G401.6 (cell line): ENCODE measurements around the gene ADAMTS17.

Experiments
- FAIRE-seq: peaks from 2 replicates; lab custom pipeline; 2012; peaks lifted over from hg19 to GRCh38; lab: Jason Lieb, UNC

Gene ADAMTS17

DNA sequence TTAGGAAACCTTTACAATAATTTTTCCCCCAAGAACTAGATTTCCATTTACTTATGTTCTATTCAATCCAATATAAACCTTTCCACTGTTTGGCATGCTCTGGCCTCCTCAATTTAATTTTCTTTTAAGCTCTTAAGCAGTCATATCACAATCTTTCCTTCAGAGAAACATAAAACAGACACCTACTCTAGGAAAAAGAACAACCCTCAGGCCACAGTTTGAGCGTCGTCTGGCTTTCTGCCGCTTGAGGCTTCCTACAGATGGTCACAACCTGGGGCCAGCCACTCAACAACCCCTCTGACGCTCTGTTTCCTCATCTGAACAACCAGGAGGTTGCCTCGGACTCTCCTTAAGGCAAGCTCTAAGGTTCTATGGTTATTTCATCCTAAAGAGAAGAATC, 143.3 kb downstream of the ADAMTS17 start:
- no peak for FAIRE-seq

DNA sequence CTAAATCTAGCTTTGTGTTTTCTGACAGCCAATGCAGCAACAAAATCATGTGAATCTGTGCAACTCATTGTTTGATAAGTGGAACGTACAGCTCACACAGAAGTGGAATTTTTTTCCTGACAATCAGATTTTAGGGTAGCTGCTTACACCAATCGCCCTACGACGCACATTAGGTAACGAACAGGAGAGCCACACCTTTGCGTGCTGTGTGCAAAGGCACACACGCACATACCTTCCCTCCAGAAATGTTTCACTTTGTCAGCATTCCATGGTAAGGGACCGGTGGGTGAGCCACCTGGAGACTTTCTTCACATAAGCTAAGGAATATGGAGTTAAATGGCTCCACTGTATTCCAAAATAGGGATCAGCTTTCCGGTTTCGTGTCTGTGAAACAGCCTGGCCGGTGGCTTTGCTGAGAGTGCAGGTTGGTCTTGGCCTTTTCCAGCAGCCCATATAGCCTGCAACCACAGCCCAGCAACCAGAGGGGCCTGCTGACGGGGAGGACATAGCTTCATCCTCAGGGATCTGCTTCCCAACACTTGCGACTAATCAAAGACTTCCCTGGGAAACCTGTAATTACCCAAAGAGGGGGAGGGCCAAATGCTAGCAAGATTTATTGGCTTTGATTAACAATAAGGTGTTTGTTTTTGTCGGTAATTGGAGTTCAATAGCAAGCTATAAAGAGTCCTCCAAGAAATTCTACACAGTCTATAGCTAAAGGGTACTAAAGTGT, 145.3 kb downstream of the ADAMTS17 start:
- FAIRE-seq = no peak

GRCh38 chr15:100194996-100195395, 146.8 kb downstream of the ADAMTS17 start:
- FAIRE-seq = no peak

GRCh38 chr15:100193277-100193860, 148.4 kb downstream of the ADAMTS17 start:
- FAIRE-seq = no peak

- FAIRE-seq = no peak
Observed at GRCh38 chr15:100192097-100193080, 149.4 kb downstream of the ADAMTS17 start.

DNA sequence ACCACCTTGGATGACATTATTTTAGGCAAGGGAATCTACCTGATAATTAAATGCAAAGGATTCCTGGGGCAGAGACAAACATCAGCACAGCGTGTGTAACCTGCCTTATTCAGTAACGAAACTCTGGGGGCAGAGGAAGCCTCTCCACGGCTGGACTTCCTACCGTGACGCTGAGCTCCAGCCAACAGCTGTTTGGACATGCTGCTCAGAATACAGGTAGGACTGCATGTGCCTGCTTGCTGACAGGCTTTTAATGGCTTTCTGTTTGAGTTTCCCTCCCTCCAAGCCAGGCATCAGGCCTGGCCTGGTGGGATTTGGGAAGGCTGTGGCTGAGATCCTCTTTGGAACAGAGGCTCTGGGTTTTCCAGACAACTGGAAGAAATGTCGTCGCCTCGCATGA, 150.6 kb downstream of the ADAMTS17 start:
- no peak for FAIRE-seq

- FAIRE-seq = no peak
Observed at GRCh38 chr15:100190675-100191074, 151.1 kb downstream of the ADAMTS17 start.

DNA sequence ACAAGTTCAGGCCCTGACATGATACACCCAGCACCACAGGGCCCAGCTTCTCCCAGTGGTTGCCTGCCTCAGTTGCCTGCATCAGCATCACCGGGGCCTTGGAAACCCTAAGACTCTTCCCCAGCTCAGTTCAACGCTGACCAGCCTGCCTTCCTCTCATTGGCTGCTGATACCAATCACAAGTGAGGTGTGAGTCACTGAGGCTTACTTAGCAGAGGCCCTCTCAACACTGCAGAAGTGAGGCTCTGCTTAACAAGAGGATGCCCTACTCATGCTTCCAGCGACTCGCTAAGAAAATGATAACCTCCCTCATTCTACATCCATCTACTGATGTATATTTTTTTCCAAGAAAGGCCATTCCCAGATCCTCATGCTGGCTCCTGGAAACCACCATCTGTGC, 151.9 kb downstream of the ADAMTS17 start:
- FAIRE-seq = no peak

GRCh38 chr15:100189319-100189718, 152.5 kb downstream of the ADAMTS17 start:
- no peak for FAIRE-seq

- FAIRE-seq = no peak
Observed at GRCh38 chr15:100187677-100188076, 154.1 kb downstream of the ADAMTS17 start.

DNA sequence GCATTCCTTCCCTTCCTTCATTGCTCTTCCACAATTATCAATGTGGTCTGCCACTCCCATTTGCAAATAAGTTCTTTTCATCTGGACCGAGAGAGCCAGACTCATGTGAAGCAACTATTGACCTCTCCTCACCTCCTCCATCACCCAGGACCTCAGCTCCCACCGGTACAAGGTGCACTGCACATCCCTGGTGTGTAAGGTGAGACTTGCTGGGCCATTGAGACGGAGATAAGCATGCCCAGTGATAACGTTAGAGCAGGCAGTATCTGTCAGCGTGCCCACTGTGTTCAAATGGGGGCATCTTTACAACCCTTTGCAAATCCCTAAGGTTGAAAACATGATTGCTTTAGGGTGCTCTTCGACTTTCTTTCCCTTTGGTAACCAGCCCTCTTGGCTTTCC, 154.8 kb downstream of the ADAMTS17 start:
- no peak for FAIRE-seq

GRCh38 chr15:100186366-100186765, 155.4 kb downstream of the ADAMTS17 start:
- FAIRE-seq = no peak

- FAIRE-seq = no peak
Observed at GRCh38 chr15:100183921-100184495, 157.8 kb downstream of the ADAMTS17 start.

DNA sequence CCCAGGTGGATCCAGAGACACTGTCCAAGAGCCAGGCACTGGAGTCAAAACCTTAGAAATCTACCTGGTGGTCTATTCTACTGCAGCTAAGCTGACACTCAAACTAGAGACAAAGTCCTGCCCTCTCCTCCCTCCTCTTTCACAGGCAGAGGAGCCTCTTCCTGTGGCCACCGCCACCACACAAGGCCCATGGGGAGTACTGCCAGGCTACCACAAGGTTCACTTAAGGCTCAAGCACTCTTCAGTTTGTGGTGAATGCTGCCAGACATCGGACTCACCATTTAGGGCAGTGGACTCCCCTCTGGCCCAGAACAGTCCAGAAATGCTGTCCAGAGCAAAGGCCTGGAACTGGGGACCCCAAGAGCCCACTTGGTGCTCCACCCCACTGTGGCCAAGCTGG, 160.9 kb downstream of the ADAMTS17 start:
- FAIRE-seq = no peak

DNA sequence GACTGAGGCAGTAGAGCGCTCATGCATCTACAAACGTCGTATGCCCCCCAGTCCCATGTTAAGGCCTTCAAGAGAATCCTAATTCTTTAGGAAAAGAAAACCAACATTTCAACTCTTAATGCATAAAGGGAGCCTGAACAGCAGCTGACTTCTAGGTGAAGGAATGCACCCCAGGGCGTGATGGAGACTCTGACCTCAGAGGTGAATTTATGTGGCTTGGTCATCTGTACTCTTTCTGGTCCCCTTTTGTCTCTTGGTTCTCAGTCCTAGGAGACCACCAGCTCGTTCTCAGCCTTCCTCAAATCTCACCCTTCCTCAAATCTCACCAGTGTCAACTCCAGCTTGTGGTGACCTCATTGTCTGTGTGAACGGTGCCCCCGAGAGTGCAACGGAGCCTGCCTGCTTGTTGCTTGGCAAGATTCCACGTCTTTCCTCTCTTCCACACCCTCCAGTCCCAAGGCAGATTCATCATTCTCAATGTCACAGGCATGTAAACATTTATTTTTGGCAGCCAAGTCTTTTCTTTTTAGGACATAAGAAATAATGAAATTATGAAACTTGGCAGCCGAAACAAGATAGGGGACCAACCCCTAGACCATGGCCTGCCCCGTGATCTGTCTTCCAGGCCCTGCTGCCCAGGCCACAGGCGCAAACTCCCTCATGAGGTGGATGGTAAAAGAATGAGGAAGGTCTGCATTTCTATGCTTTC, 166.2 kb downstream of the ADAMTS17 start:
- no peak for FAIRE-seq

DNA sequence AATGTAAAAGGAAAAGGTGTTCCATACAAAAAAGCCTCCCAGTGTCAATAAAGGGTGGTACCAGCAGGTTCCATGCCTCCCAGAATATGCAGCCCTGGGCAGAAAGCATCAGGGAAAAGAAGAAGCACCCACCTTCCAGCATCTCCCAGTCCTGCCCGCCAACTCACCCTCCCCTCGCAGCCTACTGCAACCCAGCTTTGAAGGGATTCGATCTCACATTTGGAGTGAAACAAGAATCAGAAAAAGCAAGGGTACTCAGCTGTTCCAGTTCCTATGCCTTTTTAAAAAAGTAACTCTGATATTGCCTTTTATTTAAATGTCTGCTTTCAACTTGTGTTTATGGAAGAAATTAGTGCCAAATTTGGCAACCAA, 166.9 kb downstream of the ADAMTS17 start:
- FAIRE-seq = no peak

GRCh38 chr15:100174159-100174903, 167.4 kb downstream of the ADAMTS17 start:
- FAIRE-seq = no peak

DNA sequence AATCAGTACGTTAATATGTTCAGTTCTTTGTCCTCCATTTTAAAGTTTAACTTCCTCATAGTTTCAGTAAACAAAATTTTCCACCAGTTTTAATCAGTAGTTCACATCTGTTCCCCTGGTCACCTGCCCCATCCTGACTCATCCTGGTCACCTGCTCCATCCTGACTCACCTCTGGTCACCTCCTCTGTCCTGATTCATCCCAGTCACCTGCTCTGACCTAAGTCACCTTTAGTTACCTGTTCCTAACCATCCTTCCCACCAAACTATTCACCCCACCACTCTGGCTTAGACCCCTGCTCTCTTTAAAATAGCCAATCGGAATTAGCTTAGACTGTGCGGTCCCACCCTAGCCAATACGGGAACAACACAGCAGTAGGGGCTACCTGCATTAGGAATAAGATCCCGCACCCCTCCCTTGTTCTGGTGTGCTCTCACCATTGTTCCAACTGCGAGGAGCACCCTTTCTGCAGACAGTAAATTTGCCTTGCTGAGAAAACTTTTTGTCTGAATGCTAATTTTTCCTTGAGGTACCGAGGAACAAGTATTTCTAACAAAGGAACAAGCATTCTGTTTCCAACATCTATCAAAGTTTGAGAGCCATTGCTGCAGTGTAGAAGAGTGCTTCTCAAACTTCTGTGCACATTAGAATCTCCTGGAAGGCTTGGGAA, 169.3 kb downstream of the ADAMTS17 start:
- FAIRE-seq = no peak

DNA sequence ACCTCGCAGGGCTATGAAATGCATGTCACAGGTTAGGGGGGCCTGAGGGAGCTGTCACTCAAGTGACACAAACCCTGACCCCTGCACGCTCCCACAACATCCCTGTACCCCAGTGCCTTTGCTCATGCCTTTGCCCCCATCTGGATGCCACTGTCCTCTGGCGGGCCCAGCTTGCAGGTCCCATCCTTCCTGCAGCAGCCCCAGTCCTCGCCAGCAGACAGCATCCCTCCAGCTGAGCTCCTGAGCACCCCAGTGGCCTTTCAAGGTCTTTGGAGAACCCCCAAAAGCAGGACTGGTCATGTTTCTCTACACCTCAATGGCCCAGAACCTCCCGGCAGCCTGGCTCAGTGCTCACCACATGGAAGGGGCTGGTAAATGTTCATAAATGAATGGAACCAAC, 170.4 kb downstream of the ADAMTS17 start:
- no peak for FAIRE-seq

DNA sequence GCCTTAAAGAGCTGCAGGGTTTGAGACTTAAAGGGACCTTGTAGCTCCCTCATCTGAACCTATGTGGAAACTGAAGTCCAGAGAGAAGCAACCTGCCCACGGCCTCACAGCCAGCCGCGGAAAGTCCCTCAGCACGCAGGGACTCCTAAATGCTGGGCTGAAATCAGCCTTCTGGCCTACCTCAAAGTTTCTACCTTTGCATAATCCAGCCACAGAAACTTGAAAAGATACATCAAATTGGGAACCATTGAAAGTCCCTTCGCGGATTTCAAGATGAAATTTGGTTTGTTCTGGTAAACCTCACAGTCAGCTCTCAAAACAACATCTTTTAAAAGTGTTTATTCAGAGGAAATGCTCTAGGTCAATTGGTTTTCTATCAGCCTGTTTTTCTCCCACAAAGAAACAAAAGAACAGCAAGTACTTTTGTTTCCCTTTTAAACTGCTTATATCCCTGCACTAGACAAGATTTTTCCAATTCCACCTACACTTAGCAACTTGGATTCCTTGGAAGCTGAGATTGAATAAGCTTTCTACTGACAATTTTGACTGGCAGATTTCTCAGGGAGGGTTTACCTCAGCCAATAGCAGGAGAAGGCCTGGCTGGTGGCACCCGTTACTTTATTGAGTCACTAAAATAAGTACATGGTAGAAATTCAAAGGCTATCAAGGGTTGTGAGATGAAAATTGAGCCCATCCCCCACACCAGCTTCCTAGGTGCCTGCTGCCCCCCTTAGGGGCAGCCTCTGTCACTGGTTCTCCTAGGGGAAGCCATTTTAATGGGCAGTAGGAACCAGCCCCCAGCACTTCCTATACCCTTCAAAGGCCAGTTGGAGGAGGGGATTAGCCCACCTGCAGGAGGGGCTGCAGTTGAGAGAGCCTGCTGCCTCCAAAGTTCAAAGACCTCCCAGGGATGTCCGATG, 171.2 kb downstream of the ADAMTS17 start:
- no peak for FAIRE-seq
